GM18526 (cell line): ENCODE measurements around the gene PEG3.

Source experiments
- POLR2A ChIP-seq: IDR thresholded peaks from 3 replicates; pipeline ENCODE4 v1.6.1; 2011; ENCODE audit not compliant: insufficient read length; ENCODE audit errors: extremely low read depth

Gene PEG3

DNA sequence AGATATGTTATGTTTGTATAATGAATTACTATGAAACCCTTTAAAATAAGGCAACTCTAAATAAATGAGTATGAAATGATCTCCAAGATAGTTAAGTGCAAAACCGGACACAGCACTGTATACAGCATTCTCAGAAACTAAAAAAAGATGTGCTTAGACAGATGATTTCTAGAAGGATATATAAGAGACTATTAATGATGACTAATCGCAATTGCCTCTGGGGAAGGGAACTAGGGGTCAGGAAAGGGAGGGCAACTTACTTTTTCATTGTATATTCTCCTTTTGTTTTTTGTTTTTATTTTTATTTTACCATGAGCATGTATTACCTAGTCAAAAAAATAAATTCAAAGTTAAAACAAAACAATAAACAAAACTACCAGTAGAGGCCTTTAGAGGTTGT is 12.8 kb downstream of the PEG3 start:
- no peak for TF ChIP-seq POLR2A

DNA sequence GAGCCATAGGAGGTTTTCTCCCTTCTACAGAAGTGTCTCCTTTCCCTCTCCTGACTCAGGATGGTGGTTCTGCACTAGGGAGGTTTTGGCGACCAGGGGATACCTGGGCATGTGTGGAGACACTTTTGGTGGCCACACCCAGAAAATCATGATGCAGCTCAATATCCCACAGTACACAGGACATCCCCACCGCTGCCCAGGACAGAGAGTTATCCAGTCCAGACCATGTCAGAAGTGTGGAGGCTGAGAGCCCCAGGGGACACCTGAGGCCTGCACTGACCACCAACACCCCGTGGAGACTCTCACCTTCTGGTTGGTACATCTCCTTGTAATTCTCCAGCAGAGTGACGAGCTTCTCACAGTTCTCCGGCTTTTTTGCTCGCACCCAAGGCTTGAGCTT is 16.6 kb downstream of the PEG3 start:
- no peak for TF ChIP-seq POLR2A

DNA sequence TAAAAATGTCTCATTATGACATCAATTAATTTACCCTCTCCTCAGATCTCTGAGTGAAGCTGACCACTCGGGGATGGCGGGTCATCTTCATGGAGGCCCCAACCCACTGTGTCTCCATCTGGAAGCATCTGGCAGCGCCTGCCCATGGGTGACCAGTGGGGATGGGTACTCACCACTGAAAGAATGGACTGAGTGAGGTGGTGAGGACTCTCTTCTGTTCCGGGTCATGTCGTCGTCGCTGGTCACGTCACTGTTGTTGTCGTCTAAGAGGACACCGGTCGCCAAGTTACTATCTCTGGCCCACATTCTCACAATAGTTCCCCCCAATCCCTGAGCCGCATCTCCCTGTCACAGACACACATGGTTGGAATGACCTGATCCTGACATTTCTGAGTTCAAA is 17.1 kb downstream of the PEG3 start:
- TF ChIP-seq POLR2A: no peak

DNA sequence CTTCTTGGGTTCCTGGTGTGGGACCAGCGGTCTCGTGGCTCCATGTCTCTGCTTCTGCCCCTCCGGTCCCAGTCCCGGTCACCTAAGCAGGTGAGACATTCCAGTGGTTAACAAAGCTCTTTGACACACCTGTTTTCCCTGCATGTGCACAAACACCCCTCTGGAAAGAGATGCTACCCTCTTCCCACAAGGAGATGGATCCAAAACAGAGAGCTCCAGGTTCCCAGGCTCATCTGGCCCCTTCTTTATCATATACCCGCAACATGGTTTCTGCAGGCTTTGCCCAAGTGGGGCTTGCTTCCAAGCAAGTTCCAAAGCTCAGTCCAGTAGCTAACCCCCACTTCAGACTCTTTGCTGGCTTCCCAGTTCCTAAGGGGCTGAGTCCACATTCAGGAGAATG is 17.8 kb downstream of the PEG3 start:
- no peak for TF ChIP-seq POLR2A

DNA sequence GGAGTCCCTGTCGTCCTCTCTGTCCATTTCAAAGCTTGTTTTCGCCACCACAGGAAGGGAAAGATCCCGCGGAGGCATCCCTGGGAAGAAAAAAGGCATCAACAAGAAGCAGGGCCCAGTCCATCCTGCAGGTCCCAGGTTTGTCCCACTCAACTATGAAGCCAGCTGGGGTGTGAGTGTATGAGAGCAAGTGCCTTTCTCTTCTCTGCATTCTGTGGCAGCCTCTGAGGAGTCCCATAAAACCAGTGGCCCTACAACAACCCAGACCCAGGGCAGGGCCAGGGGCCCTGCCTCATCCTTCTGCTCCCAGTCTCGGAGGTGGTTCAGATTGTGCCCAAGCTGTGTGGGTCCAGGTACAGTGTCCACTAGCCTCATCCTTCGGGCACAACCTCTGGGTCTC is 18.9 kb downstream of the PEG3 start:
- no peak for TF ChIP-seq POLR2A

- no peak for TF ChIP-seq POLR2A
Measured at GRCh38 chr19:56821209-56821608, 19.3 kb downstream of the PEG3 start.

DNA sequence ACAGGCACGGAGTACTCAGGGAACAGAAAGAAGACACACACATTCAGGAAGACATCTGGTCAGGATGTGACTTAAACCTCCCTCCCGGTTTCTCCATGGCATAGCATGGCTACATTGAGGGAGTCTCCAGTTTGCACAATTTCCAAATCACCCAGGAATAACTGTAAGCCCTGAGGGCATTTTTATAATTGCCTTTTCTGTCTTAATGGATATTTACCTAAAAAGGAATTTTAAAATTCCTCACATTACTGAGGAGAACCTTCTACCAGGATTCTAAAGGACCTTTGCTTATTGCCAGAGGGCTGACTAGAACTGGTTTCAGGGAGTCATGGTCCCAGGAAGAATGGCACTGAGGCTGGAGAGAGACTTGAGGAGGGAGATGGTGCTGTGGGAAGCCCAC is 21.4 kb downstream of the PEG3 start:
- no peak for TF ChIP-seq POLR2A

GRCh38 chr19:56814656-56815055 is 25.9 kb downstream of the PEG3 start:
- TF ChIP-seq POLR2A: no peak

DNA sequence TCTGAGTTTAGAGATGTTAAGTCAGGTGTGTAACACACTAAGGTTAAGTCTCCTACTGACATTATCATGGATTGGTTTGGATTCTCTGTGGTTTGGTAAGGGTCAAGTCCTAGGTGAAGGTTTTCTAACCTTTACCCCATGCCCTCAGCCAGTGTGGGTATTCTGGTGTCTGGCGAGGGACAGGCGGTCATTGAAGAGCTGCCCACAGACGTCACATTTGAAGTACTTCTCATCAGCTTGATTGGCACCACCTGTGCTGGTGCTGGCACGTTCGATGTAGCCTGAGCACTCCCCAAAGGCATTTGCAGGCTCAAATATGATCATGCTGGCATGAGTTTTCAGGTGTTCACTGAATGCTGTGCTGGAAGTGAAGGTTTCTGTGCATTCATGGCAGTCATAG is 27.0 kb downstream of the PEG3 start:
- no peak for TF ChIP-seq POLR2A

- no peak for TF ChIP-seq POLR2A
Measured at GRCh38 chr19:56811480-56811879, 29.0 kb downstream of the PEG3 start.

DNA sequence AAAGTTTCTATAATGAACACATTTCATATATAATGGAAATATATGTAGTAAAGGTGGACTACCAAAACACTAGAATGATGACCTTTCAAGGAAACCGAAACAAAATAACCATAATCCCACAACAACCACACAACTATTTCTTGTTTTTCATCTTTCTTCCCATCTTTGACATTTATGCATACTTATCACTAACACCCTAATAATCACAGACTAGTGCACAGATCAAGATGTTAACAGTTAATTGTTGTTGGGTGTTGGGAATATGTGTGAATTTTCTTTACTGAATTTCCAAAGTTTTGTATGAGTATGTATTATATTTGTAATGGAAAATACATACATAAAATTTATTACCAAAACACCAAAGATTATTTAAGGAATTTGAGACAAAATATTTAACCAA is 30.3 kb downstream of the PEG3 start:
- TF ChIP-seq POLR2A: no peak

DNA sequence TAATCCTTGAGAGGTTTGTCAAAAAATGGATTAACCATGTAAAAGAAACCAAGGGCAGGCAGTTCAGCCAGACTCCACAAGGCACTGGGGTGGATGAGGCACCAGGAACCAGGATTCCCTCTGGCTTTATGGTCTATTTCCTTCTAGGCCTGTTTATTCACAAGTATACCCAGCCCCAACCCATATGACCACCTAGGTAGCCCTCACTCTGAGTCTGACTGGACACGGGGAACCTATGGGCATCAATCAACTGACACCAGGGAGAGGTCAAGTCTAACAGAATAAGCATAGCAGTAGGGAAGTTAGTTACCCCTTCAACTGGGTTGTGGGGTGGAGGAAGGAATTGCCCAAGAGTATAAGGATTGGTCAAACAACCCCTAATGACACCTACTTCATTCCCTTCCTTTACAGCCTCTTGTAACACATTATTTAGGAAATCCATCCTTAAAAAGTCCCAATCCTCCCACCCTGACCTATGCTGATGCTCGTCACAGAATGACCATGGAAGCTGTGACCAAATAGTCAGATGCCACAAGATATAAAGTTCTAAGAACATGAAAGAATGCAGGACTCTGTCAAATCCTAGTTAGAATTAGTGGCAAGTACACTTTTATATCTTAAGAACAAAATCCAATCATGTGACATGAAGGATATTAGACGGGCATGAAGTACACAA is 31.7 kb downstream of the PEG3 start:
- TF ChIP-seq POLR2A: no peak

DNA sequence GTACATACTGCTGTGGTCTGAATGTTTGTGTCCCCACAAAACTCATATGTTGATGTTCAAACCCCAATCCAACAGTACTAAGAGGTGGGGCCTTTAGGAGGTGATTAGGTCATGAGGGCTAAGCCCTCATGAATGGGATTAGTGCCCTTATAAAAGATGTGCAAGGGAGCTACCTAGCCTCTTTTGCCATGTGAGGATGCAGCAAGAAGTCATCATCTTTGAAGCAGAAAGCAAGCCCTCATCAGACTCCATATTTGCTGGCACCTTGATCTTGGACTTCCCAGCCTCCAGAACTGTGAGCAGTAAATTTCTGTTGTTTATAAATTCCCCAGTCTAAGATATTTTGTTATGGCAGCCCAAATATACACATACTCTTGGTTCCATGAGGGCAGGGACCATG is 33.9 kb downstream of the PEG3 start:
- no peak for TF ChIP-seq POLR2A
